Tibial artery (tissue), 4 donors: ENCODE data around the gene SSTR5.

ENCODE experiments used
- DNase-seq, 2 donors: peaks; one replicate each; pipeline ENCODE4 v3.0.0-alpha.2; 2019
- H3K27ac ChIP-seq, 2 donors: fragments of 200-600 bp; sonication (generic) in 1 of 2; 1 replicate in 1 of 2; 2 replicates in 1 of 2; pipeline ENCODE4 v1.5.1; 2018 to 2019; ENCODE audit warnings: mild to moderate bottlenecking in 1 of 2
- H3K27me3 ChIP-seq, 2 donors: fragments of 200-600 bp; sonication (generic) in 1 of 2; one replicate each; pipeline versions ENCODE4 v1.5.1 to v1.6.0; 2016 to 2019
- H3K36me3 ChIP-seq, 3 donors: fragments of 200-600 bp; sonication (generic) in 2 of 3; one replicate each; pipeline ENCODE4 v1.5.1; 2016 to 2019; ENCODE audit warnings: mild to moderate bottlenecking in 2 of 3
- H3K4me1 ChIP-seq, 4 donors: fragments of 200-600 bp; sonication (generic) in 2 of 4; 1 replicate in 3 of 4; 2 replicates in 1 of 4; pipeline ENCODE4 v1.5.1; 2016 to 2019
- H3K4me3 ChIP-seq, 2 donors: fragments of 200-600 bp; sonication (generic) in 1 of 2; 1 replicate in 1 of 2; 2 replicates in 1 of 2; pipeline ENCODE4 v1.5.1; 2018 to 2019; ENCODE audit warnings: mild to moderate bottlenecking in 2 of 2
- H3K9me3 ChIP-seq, 3 donors: fragments of 200-600 bp; sonication (generic) in 1 of 3; one replicate each; pipeline ENCODE4 v1.5.1; 2016 to 2019
- CTCF ChIP-seq, 2 experiments: fragments of 200-600 bp in 1 of 2; fragments of 450-650 bp in 1 of 2; IDR thresholded peaks; one replicate each; pipeline ENCODE4 v1.5.1; 2017 to 2019; ENCODE audit warnings: antibody characterized with exemption in 2 of 2, mild to moderate bottlenecking in 1 of 2, moderate library complexity in 1 of 2
- intact Hi-C: fragments of 100-400 bp; cut with DNase I; formaldehyde crosslinking; loops from one replicate; pipeline ENCODE4 v1.15.0; 2023; ENCODE audit warnings: low total_unique reads

The SSTR5 gene

GRCh38 chr16:1126586-1126985, 54.0 kb downstream of the SSTR5 start:
- Histone ChIP-seq H3K4me1 (peaks cover 0 to 4% (median 0%) of the 10 kb centered on the region in 4 donors), H3K9me3 (no peaks in the 10 kb centered on the region), H3K27me3 (peaks cover 0 to 55% of the 10 kb centered on the region in 2 donors), H3K4me3 (no peak overlapping the region), H3K36me3 (no peaks in the 10 kb centered on the region), H3K27ac (no peak overlapping the region)
- TF ChIP-seq CTCF (IDR thresholded peaks at IDR 0.05), result no peak
- no peak for DNase-seq
- intact Hi-C loops, result no loop called here

- no peak for TF ChIP-seq CTCF (IDR thresholded peaks at IDR 0.05)
- peaks cover 0 to 4% (median 0%) of the 10 kb centered on the region in 4 donors for H3K4me1 ChIP-seq
- H3K4me3 ChIP-seq, result no peak overlapping the region
- peaks cover 0 to 54% of the 10 kb centered on the region in 2 donors for H3K27me3 ChIP-seq
- intact Hi-C loops, result no loop called here
- no peaks in the 10 kb centered on the region for H3K36me3 ChIP-seq
- DNase-seq, result no peak
- no peak overlapping the region for H3K27ac ChIP-seq
- no peaks in the 10 kb centered on the region for H3K9me3 ChIP-seq
Observed at GRCh38 chr16:1127101-1127500, 54.6 kb downstream of the SSTR5 start.

- H3K27me3 ChIP-seq, result peaks cover 0 to 51% of the 10 kb centered on the region in 2 donors
- no peak overlapping the region for H3K4me3 ChIP-seq
- no peaks in the 10 kb centered on the region for H3K9me3 ChIP-seq
- no peaks in the 10 kb centered on the region for H3K36me3 ChIP-seq
- peaks cover 0 to 4% (median 0%) of the 10 kb centered on the region in 4 donors for H3K4me1 ChIP-seq
- intact Hi-C loops, result no loop called here
- DNase-seq, result no peak
- TF ChIP-seq CTCF (IDR thresholded peaks at IDR 0.05), result no peak
- H3K27ac ChIP-seq, result no peak overlapping the region
Observed at GRCh38 chr16:1127971-1128715, 55.6 kb downstream of the SSTR5 start.

GRCh38 chr16:1129106-1129960, 56.8 kb downstream of the SSTR5 start:
- TF ChIP-seq CTCF (IDR thresholded peaks at IDR 0.05), result no peak
- Histone ChIP-seq H3K4me1 (peaks cover 0 to 4% (median 0%) of the 10 kb centered on the region in 4 donors), H3K4me3 (no peak overlapping the region), H3K27me3 (peaks cover 0 to 51% of the 10 kb centered on the region in 2 donors), H3K9me3 (no peaks in the 10 kb centered on the region), H3K27ac (no peak overlapping the region), H3K36me3 (no peaks in the 10 kb centered on the region)
- intact Hi-C loops, result no loop called here
- no peak for DNase-seq

GRCh38 chr16:1130382-1130781, 57.8 kb downstream of the SSTR5 start:
- no peak for TF ChIP-seq CTCF (IDR thresholded peaks at IDR 0.05)
- no peaks in the 10 kb centered on the region for H3K9me3 ChIP-seq
- intact Hi-C loops, result no loop called here
- H3K27me3 ChIP-seq, result peaks cover 0 to 49% of the 10 kb centered on the region in 2 donors
- H3K4me1 ChIP-seq, result peaks cover 0 to 2% (median 0%) of the 10 kb centered on the region in 4 donors
- no peak overlapping the region for H3K4me3 ChIP-seq
- no peak for DNase-seq
- H3K27ac ChIP-seq, result no peak overlapping the region
- no peaks in the 10 kb centered on the region for H3K36me3 ChIP-seq
